GM21529 (cell line): ENCODE measurements around the gene FKBP9.
"Not testable (repeated sequence)": the region's sequence is repeated elsewhere in the genome, so short reads cannot be mapped to it uniquely, and the experiment has no call there.

Experiments
- ATAC-seq: cut with Tn5 transposase; IDR thresholded peaks from one replicate; pipeline ENCODE4 v1.9.1; 2021; ENCODE audit not compliant: unreplicated experiment

The FKBP9 gene

DNA sequence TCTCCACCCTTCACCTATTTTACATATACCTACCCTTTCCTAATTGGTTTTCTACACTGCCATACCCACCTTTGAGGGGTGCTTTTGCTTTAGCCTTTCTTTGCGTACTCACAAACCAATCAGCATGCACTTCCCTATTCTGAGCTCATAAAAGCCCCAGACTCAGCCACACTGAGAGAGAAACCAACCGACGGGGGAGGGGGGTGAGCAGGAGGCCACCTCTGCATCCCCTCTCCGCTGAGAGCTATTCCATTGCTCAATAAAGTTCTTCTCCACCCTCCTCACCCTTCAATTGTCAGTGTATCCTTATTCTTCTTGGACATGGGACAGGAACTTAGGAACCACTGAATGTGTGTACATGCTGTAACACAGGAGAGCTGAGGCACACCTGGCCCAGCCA is 9.0 kb upstream of the FKBP9 start:
- no peak for ATAC-seq

DNA sequence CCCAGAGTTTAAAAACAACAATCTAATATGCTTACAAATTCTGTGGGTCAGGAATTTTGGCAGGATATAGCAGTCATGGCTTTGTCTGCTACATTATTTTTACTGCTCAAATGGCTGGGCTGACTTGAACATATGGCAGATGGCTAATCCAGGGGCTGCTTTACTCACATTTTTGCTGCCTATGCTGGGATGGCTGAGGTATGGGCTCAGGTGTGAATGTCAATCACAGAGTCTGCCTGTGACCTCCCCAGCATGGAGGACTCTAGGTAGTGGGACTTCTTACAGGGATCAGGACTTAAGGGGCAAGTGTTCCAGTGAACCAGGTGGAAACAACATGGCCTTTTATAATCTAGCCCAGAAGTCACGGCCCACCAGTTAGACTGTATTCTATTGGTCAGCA is 4.4 kb upstream of the FKBP9 start:
- no peak for ATAC-seq

DNA sequence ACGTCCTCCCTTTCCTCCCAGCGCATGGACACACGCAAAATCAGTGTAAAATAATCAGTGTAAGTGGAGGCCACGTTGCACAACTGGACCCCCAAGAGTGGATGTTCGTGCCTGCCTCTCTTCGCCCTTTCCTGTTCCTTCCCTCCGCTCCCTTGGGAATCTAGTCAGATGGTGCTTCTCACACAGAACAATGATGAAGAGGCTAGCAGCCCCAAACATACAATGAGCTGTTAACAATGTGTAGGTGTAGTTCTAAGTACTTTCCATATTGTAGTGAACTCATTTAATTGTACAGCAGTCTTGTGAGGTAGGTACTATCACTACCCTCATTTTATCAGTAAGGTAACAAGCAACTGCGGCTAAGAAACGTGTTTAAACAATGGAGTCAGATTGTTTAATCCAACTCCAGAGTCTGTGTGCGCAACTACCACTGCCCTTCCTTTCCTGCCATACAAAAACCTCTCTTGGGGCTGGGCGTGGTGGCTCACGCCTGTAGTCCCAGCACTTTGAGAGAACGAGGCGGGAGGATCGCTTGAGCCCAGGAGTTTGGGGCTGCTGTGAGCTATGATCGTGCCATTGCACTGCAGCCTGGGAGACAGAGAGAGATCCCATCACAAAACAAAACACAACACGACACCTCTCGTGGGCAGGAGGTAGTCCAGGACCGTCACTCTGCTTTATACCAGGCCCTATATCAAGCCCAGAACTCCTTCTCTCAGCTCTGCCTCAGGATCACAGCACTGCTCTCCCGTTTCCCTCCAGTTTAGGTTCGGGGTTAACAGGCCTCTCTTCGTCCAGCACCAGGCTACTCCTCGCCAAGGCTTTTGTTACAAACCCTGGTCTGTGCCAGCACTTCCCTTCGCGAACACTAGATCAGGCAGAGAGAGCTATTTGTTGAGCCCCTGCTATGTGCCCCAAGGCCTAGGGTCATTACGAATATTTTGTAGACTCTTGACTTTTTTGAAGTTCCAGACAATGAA is 1.1 kb downstream of the FKBP9 start:
- ATAC-seq, result no peak

DNA sequence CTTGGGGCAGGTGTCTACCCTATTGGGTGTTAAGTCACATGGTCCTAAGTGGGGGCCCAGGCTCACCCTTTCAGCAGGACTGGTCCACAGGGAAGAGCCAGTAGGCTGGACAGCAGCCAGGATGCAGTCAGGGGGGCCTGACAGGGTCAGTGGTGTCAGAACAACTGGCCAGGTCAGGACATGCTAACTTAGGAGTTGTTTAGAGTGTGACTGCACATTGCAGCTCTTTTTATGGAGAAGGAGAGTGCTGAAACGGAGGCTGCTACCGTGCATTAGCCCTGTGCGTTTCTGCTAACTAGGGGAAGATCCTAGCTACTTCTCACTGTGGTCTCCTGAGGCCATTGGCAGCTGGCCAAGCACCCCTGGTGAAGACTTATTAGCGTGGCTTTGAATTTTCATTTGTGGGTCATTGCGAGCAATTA is 6.7 kb downstream of the FKBP9 start:
- ATAC-seq, result not testable (repeated sequence)

DNA sequence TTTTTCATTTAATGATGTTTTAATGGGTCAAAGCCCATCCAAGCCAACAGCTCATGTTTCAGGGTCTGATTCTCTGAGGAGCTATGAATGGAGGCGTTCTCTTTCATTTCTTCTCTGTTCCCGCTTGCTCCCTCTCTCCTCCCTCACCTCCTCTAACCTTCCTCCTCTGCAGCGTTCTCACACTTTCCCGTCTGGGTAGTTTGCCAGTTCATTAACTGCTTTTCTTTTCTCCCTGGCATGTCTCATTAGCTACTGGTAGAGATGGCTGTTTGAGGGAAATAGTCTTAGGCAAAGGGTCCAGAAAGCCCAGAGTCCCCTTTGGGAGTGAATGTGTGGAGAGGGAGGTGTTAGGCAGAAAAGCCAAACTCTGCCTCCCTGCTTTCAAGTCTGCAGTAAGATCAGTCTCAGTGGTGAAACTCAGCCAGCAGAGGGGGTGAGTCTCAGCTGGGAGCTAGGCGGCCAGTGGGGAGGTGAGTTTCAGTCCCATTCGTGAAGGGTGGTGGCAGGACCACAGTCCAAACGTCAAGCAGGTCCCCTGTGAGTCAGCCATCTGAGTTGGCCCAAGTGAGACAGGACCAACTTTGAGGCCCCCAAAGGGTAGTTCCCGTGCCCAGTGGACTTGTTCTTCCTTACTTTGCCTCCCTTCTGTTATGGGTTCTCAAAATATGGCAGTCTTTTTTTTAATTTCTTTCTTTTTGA is 7.4 kb downstream of the FKBP9 start:
- ATAC-seq, result peak; percentile 97

DNA sequence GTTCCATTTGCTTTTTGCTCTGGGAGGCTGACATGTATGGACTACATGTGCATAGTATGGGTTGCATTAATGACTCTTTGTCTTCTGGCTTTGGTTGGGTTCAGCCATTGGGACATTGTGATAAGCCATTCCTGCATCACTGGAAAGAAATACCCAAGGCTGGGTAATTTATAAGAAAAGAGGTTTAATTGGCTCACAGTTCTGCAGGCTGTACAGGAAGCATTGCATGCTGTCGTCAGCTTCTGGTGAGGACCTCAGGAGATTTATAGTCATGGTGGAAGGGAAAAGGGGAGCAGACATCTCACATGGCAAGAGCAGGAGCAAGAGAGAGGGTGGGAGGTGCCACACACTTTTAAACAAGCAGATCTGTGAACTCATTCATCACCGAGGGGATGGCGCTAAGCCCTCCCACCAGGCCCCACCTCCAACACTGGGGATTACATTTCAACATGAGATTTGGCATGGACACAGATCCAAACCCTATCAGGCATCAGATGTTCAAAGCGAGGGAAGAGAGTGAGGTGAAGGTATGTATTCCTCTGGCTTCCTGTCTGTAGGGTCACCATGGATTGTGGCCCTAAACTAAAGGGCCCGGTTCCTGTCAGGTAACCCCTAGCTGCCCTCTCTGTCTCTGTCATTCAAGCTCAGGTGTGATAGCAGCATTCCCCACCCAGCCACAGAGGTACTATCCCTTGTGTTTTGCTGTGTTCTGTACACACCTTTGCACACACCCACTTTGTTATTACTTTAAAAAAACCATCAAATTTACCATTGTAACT is 9.4 kb downstream of the FKBP9 start:
- ATAC-seq, result not testable (repeated sequence)

DNA sequence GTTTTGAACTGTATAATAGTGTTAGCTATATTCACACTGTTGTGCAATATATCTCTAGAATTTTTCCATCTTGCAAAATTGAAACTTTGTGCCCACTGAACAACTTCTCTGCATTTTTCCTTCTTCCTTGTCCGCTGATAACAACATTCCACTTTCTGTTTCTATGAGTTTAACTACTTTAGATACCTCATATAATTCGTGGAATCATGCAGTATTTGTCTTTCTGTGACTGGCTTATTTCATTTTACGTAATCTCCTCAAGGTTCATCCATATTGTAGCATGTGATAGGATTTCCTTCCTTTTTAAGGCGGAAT is 10.0 kb downstream of the FKBP9 start:
- ATAC-seq, result not testable (repeated sequence)

DNA sequence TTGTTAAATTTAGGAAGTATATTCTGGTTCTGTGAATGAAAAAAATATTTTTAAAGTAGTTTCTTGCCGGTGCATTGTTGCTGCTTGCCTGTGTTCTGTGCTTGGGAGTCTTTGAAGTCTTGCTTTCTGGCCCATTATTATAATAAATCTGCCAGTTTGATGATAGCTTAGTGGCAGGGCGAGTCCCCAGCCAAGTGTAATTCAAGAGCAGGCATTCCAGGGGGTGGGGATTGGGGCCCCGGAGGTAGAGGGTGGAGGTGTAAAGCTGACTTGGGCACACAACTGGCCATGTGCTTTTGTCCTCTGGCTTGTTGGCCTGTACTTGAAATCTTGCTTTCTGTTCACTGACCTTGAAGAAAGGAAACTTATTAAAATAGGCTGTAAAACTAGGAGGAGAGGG is 14.7 kb downstream of the FKBP9 start:
- not testable (repeated sequence) for ATAC-seq

DNA sequence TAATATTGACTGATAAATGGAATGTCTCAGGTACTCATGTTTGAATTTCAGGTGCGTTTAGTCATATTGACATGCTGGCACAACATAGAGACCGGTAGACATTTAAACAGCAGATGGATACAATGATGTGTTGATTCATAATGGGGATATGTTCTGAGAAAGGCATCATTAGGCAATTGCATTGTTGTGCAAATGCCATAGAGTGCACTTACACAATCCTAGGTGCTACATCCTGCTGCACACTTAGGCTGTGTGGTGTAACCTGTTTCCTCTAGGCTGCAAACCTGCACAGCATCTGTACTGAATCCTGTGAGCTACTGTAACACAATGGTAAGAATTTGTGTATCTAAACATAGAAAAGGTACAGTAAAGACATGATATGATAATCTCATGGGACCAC is 19.9 kb downstream of the FKBP9 start:
- not testable (repeated sequence) for ATAC-seq

DNA sequence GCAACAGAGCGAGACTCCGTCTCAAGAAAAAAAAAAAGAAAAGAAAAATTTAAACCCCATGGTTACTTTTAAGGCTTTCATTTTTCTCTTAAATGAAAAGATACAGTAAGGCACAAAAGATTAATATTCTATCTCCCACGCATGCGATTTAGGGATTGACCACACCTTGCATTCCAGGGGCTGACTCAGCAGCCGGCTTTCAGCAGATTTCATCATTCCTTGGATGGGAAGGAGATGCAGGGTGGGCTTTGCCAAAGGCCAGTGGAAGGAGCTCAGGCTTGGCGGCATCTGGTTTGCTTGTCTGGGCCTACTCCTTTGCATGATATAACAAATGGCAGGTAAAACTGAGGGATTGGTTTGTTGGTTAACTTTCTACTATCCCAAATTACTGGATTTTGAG is 22.0 kb downstream of the FKBP9 start:
- ATAC-seq, result not testable (repeated sequence)

DNA sequence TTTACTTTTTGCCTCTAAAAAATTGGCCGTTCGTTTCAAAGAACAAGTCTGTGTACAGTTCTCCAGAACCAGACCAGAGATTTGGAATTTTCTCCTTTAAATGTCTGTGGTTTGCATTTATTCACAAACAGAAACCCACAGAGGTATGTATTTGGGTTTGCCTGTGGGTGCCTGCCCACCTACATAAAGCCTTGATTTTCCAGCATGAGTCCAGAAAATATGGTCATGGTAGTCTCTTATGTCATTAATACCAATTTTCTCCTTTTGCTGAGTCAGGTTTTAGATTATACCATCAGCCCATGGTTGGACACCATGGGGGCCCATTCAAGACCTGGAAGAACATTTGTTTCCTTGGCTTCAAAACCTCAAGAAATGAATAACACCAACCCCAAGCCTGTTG is 22.7 kb downstream of the FKBP9 start:
- ATAC-seq, result not testable (repeated sequence)

DNA sequence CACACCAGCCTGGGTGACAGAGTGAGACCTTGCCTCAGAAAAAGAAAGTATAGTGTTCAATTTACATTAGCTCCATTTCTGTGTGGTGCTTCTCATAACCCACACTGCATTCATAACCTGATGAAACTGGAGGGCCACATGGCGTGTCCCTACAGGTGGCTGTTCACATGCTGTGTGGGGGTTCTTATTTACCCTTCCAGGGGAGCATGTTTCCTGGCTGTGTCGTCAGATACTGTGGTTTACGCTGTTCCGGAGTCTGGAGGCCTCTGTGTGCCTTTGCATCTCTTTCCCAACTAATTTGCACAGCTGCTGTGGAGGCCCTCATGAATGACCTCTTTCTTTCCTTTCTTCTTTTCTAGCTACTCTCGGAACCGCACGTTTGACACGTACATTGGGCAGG is 30.9 kb downstream of the FKBP9 start:
- ATAC-seq, result peak; percentile 86

DNA sequence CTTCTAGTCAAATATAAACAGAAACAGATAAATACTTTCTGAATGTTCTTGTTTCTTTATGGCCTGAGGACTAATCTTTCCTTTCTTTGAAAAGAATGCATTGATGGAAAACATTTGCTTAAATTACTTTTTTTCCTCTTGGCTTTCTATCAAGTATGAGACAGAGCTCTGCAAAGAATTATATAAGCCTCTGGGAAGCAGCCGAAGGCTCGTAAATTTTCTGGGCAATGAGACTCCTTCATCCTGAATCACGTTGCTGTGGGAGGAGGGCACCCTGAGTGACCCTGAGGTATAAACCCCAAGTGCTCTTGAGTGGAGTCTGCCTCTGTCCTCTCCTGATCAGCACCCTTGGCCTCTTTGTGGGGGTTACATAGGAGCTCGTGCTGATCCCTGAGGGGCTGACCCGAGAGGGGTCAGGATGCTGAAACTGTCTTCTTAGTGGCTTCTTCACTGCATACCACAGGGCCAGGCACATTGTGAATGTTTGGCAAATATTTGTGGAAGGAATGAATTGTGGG is 33.9 kb downstream of the FKBP9 start:
- not testable (repeated sequence) for ATAC-seq

DNA sequence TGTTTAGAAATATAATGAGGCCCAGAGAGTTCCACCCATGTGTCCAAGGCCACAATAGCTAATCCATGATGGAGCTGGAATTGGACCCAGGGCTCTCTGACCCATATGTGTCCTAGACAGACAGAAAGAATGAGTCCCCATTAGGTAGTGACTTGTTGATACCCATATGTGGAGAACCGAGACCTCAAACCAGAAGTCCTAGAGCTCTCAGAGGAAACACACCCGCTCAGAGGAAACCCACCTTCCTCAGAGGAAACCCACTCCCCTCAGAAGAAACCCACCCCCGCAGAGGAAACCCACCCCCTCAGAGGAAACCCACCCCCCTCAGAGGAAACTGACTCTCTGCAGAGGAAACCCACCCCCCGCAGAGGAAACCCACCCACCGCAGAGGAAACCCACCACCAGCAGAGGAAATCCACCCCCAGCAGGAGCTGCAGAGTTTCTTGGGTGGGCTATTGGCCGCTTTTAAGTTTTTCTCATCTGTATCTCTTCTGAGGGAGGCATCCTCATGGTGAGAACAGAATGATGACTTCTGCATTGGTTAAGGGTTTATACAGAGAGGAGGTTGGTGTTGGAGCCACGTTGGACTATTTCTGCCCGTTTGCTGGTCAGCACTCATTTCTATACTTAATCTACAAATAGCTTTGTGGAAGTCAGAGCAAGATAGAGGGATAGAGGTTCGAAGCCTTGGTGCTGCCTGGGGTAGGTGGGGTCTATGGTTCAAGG is 34.9 kb downstream of the FKBP9 start:
- not testable (repeated sequence) for ATAC-seq

DNA sequence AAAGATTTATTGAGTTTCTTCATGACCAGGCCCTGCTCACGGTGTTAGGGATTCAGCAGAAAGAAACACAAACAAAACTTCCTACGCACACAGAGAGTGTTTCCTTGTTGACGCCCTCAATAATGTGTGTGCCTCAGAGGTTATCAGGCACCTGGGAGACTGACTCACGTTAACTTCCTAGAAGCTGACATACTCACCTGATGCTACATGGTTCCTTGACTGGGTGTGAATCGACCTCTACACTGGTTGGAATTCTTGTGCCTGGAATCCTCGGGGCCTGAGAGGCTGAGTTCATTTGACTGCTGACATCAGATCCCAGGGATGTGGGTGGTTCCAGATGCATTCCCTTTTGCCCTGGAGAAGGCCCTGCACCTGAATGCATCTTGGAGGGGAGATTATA is 35.5 kb downstream of the FKBP9 start:
- not testable (repeated sequence) for ATAC-seq

DNA sequence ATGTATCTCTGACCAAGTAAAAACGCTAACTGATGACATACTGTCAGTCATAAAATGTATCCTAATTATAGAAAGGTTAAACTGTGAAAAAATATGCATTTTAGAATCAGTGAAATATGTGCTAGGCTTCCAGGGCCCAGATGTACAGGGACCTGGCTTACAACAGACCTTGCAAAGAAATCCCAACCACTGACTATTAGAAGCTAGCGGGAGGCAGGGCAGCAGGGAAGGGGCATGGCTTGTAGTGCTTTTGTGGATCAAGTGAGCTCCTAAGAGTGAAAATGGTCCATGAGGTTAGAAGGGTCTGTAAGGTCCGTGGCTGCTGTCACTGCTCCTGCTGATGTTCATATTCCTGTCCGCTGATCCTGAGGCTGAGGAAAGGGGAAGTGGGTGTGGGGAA is 40.7 kb downstream of the FKBP9 start:
- not testable (repeated sequence) for ATAC-seq

DNA sequence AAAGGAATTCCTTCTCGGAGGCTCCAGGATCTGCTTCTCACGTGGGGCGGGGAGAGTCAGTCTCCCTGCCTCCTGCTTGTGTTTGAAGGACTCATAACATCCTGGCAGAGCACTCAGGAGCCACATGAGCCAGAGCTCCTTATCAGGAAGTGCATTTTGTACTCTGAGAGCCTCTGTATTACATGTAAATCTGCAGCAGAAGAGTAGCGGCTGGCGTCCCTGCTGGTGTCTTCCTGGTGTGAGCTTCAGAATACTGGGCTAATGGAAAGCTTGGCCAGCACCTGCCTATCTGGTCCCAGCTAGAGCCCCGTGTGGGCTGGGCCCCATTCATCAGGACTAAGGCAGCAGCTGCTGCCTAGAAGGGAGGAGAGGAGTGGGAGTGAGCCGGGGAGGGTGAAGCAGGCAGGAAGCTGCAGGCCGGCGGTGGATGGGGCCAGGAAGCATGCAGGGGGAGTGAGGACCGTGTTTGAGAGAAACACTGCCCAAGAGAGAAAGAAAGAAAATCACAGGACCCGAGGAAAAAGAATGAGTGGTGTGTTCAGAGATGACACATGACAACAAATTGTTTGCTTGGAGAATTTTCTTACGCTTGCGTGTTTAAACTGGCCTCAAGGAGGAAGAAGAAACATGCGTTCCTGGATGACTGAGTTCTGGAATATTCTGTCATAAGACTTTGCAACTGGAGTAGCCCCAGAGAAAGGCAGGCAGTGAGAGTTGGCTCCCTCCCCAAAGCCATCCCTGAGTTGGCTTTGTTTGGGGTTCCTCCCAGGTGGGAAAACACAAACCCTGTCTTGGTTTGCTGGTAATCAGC is 41.3 kb downstream of the FKBP9 start:
- ATAC-seq, result peak; percentile 68

DNA sequence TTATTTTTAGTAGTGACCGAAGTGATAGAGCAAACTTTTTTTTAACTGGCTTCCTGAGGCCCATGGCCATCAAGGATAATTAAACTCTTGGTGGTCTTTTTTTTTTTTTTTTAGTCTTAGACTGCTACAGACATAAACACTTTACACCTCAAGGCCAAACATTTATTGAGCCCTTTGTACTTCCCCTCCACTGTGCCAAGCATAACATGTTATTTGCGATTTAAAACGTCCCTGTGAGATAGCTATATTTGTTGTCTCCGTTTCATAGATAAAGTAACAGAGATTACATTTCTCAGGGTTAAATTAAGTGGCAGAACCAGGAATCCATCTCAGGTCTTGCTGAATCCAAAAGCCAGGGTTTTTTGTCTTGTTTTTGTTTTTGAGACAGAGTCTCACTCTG is 42.1 kb downstream of the FKBP9 start:
- ATAC-seq, result not testable (repeated sequence)

DNA sequence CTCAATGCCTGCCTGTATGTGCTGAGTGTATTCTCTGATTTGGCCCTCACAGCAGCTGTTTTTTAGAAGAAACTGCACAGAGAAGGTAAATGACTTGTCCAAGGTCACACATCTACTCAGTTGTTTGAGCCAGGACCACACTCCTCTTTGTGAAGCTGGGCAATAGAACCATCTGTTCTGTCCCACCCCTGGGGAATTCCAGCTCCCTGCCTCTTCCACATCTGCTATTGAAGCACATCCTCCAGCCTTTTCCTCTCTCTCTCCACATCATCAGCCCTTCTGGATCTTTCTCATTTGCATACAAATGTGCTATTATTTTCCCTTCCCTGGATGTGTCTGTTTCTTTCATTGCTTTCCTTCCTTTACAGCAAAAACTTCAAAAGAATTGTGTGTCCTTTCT is 45.9 kb downstream of the FKBP9 start:
- not testable (repeated sequence) for ATAC-seq
